ENCODE measurements around the gene SCEL. TPM values are rescaled to one million over a fixed set of nuclear protein-coding genes. Genes with fewer than 3 reads are reported as not detected.

The SCEL gene
- total and polyA plus RNA-seq, 2 experiments from 2014 or later: not detected

GRCh38 chr13:77537289-77537919, 1.9 kb downstream of the SCEL start:
- H3K4me3 ChIP-seq: no peak overlapping the region
- H3K79me2 ChIP-seq (replicated peaks; ENCODE audit: insufficient read depth): no peaks in the 10 kb centered on the region
- no peaks in the 10 kb centered on the region for H3K4me1 Mint-ChIP-seq
- H3K4me1 ChIP-seq (ENCODE audit: insufficient read depth): no peaks in the 10 kb centered on the region
- H3K27ac ChIP-seq (ENCODE audit: low read depth): no peak overlapping the region
- H4K20me1 ChIP-seq (replicated peaks; ENCODE audit: insufficient read depth): no peaks in the 10 kb centered on the region
- TF ChIP-seq ZNF462 (CRISPR knock-in tag; IDR thresholded peaks at IDR 0.05) (no peak), EZH2phosphoT487 (IDR thresholded peaks at IDR 0.05; ENCODE audit: unreplicated experiment) (no peak), POLR2AphosphoS5 (IDR thresholded peaks at IDR 0.05; ENCODE audit: low read depth) (no peak), ZNF114 (CRISPR knock-in tag; IDR thresholded peaks at IDR 0.05) (no peak), NANOG (IDR thresholded peaks at IDR 0.05; ENCODE audit: borderline replicate concordance) (no peak), JUNB (IDR thresholded peaks at IDR 0.05; ENCODE audit: unreplicated experiment) (no peak), REST (IDR thresholded peaks at IDR 0.05; ENCODE audit: unreplicated experiment) (no peak), ZNF331 (CRISPR knock-in tag; IDR thresholded peaks at IDR 0.05; ENCODE audit: low read depth) (no peak), CTCF (conservative IDR thresholded peaks at IDR 0.05; ENCODE audit: low read depth in 2 of 2) (no peak), CREB1 (CRISPR knock-in tag; IDR thresholded peaks at IDR 0.05; ENCODE audit: low read depth) (no peak), STAT1 (IDR thresholded peaks at IDR 0.05; ENCODE audit: unreplicated experiment) (no peak), ETS1 (IDR thresholded peaks at IDR 0.05) (no peak), EZH2 (IDR thresholded peaks at IDR 0.05; ENCODE audit: low read depth, unreplicated experiment) (no peak)
- DNase-seq (ENCODE audit: low spot score) (no peak), ATAC-seq (no peak)
- H3F3A ChIP-seq (replicated peaks; ENCODE audit: low read depth): no peaks in the 10 kb centered on the region
- no peak overlapping the region; the same call in 1 of the 2 replicates for H2AFZ ChIP-seq
- H3K4me3 Mint-ChIP-seq: no peak overlapping the region
- no peaks in the 10 kb centered on the region for H3K36me3 ChIP-seq (ENCODE audit: insufficient read depth)
- H3K27me3 ChIP-seq (ENCODE audit: insufficient read depth): no peaks in the 10 kb centered on the region
- no peaks in the 10 kb centered on the region for H3K27me3 Mint-ChIP-seq (ENCODE audit: insufficient read depth, low read depth, poor library complexity)
- H3K4me2 ChIP-seq: no peak overlapping the region
- H3K27ac Mint-ChIP-seq: no peak overlapping the region
- no peaks in the 10 kb centered on the region for H3K36me3 Mint-ChIP-seq (ENCODE audit: low read depth)
- H3K9me2 ChIP-seq (ENCODE audit: insufficient read depth): peaks cover 8% of the 10 kb centered on the region; the same call in 1 of the 2 replicates
- H3K9me3 Mint-ChIP-seq: no peaks in the 10 kb centered on the region
